ENCODE results near the gene EGFLAM. TPM values are rescaled to one million over a fixed set of nuclear protein-coding genes. Genes with fewer than 3 reads are reported as not detected.

EGFLAM gene
- total and polyA plus RNA-seq, 11 donors = 4.7 to 19.4 (median 8.0) TPM

GRCh38 chr5:38438757-38439156 lies 180.4 kb downstream of the EGFLAM start:
- DNase-seq = no peak
- 82 to 100% (median 94%) methylated on average over 1 of the region's 1 CpG for WGBS, 4 donors
- Histone ChIP-seq H3K9me3 (no peaks in the 10 kb centered on the region), H3K27me3 (peaks cover 0 to 65% (median 0%) of the 10 kb centered on the region in 9 donors), H3K4me1 (peaks cover 0 to 26% (median 5%) of the 10 kb centered on the region in 12 donors), H3K36me3 (peaks cover 0 to 4% (median 0%) of the 10 kb centered on the region in 9 donors), H3K4me3 (no peak overlapping the region), H3K27ac (no peak overlapping the region)
- intact Hi-C loops (cut with DNase I) = loop anchor here in 1 of 10 donors (10.0 kb wide), 1 partner anchor 486 kb away; no protein-coding TSS in a partner anchor
- TF ChIP-seq POLR2A (IDR thresholded peaks at IDR 0.05) (no peak), CTCF (IDR thresholded peaks at IDR 0.05) (no peak)
- no peak for ATAC-seq

GRCh38 chr5:38441453-38442246 lies 183.3 kb downstream of the EGFLAM start:
- WGBS, 4 donors = 24 to 32% (median 31%) methylated on average over 9 of the region's 9 CpGs
- Histone ChIP-seq H3K36me3 (no peaks in the 10 kb centered on the region), H3K27me3 (peaks cover 0 to 76% (median 0%) of the 10 kb centered on the region in 9 donors), H3K4me3 (no peak overlapping the region), H3K27ac (no peak overlapping the region), H3K4me1 (peaks cover 0 to 13% (median 0%) of the 10 kb centered on the region in 12 donors), H3K9me3 (no peaks in the 10 kb centered on the region)
- DNase-seq = peak; percentile 83 to 88 (median 86)
- intact Hi-C loops (cut with DNase I) = loop anchor here (1.0 to 10.0 kb wide), 17 partner anchors 36 to 633 kb away; partner anchors contain the start of genes LIFR (in 3 of the 10) and RICTOR (in 1 of the 10)
- peak; percentile 94 to 98 (median 97) for ATAC-seq
- TF ChIP-seq POLR2A (IDR thresholded peaks at IDR 0.05) = no peak
- TF ChIP-seq CTCF (IDR thresholded peaks at IDR 0.05) = peak; percentile 93 to 98 (median 96)

GRCh38 chr5:38442247-38442573 lies 183.9 kb downstream of the EGFLAM start:
- Histone ChIP-seq H3K27ac (no peak overlapping the region), H3K4me3 (no peak overlapping the region), H3K36me3 (no peaks in the 10 kb centered on the region), H3K9me3 (no peaks in the 10 kb centered on the region), H3K27me3 (peaks cover 0 to 76% (median 0%) of the 10 kb centered on the region in 9 donors), H3K4me1 (peaks cover 0 to 12% (median 0%) of the 10 kb centered on the region in 12 donors)
- no peak for ATAC-seq
- TF ChIP-seq CTCF (IDR thresholded peaks at IDR 0.05) (no peak), POLR2A (IDR thresholded peaks at IDR 0.05) (no peak)
- no peak for DNase-seq
- 90 to 98% (median 93%) methylated on average over 2 of the region's 2 CpGs for WGBS, 4 donors
- intact Hi-C loops (cut with DNase I) = loop anchor here (2.0 to 10.0 kb wide), 12 partner anchors 35 to 633 kb away; partner anchors contain the start of genes LIFR (in 3 of the 10) and RICTOR (in 1 of the 10)

GRCh38 chr5:38443390-38443789 lies 185.0 kb downstream of the EGFLAM start:
- TF ChIP-seq CTCF (IDR thresholded peaks at IDR 0.05) (no peak), POLR2A (IDR thresholded peaks at IDR 0.05) (no peak)

More at GRCh38 chr5:38443390-38443789, 185.0 kb downstream of the EGFLAM start:
- intact Hi-C loops (cut with DNase I) = loop anchor here (2.0 to 10.0 kb wide), 12 partner anchors 34 to 631 kb away; partner anchors contain the start of genes LIFR (in 3 of the 10) and RICTOR (in 1 of the 10)
- peaks cover 0 to 76% (median 0%) of the 10 kb centered on the region in 9 donors for H3K27me3 ChIP-seq
- peaks cover 0 to 18% (median 1%) of the 10 kb centered on the region in 12 donors for H3K4me1 ChIP-seq
- H3K27ac ChIP-seq = no peak overlapping the region
- H3K36me3 ChIP-seq = no peaks in the 10 kb centered on the region
- DNase-seq (no peak), ATAC-seq (no peak)
- WGBS, 4 donors = 93 to 95% (median 94%) methylated on average over 7 of the region's 7 CpGs
- no peak overlapping the region for H3K4me3 ChIP-seq
- no peaks in the 10 kb centered on the region for H3K9me3 ChIP-seq

All from heart left ventricle (tissue), 16 donors.